ENCODE measurements around the gene HOXA9. TPM values are rescaled to one million over a fixed set of nuclear protein-coding genes. Genes with fewer than 3 reads are reported as not detected.

HOXA9 gene
- total RNA-seq, 1 donor: 20.3 TPM

- TF ChIP-seq, protein P1, sequence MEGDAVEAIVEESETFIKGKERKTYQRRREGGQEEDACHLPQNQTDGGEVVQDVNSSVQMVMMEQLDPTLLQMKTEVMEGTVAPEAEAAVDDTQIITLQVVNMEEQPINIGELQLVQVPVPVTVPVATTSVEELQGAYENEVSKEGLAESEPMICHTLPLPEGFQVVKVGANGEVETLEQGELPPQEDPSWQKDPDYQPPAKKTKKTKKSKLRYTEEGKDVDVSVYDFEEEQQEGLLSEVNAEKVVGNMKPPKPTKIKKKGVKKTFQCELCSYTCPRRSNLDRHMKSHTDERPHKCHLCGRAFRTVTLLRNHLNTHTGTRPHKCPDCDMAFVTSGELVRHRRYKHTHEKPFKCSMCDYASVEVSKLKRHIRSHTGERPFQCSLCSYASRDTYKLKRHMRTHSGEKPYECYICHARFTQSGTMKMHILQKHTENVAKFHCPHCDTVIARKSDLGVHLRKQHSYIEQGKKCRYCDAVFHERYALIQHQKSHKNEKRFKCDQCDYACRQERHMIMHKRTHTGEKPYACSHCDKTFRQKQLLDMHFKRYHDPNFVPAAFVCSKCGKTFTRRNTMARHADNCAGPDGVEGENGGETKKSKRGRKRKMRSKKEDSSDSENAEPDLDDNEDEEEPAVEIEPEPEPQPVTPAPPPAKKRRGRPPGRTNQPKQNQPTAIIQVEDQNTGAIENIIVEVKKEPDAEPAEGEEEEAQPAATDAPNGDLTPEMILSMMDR (IDR thresholded peaks at IDR 0.05; ENCODE audit: insufficient read depth, low read depth, low read length): no peak
- peak; percentile 69 for DNase-seq (ENCODE audit: low read depth)
- H3K4me3 ChIP-seq (ENCODE audit: low read depth, low read length): peak overlapping the region; percentile 67
Measured at GRCh38 chr7:27171325-27171636, 5.9 kb upstream of the HOXA9 start.

DNA sequence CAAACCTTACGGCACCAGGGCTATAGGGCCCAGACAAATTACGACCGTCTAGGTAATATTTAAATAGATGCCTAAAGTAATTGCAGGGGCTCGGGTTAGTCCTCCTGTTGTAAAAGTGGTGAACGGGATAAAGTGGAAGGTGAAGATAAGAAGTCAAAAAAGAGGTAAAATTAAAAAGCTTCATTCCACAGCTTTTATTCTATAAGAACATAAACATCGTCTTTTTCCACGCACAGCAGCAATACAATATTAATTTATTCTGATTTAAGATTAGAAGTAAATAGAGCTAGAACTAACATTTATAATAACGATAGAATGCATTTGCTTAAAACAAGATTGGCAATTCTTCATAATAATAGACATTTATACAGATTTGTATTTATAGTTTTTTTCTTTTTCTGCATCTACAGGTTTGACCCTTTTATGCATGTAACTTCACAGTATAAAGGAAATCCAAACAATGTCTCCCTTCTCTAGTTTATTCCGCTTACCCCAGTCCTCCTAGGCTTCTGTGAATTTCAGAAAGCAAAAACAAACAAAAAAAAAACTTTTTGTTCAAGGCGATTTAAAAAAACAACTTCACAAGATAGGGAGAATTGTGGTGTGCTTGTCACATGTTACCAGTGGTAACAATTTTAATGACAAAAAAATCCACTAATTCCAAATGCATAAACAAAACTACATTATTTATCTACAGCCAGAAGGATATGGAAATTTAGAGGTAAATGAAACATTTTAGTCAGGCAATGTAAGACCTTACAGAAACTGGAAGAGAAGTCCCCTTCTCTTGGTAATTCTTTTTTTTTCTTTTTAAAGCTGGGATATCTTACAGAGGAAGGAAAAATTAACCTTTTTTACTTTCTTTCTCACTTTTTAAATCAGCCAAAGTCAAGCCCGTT lies 5.3 kb upstream of the HOXA9 start:
- peak; percentile 48 for DNase-seq (ENCODE audit: low read depth)
- peak overlapping the region; percentile 67 for H3K4me3 ChIP-seq (ENCODE audit: low read depth, low read length)
- TF ChIP-seq, protein P1 (IDR thresholded peaks at IDR 0.05; ENCODE audit: insufficient read depth, low read depth, low read length): no peak

GRCh38 chr7:27169658-27170425 lies 4.5 kb upstream of the HOXA9 start:
- DNase-seq (ENCODE audit: low read depth): peak; percentile 67
- H3K4me3 ChIP-seq (ENCODE audit: low read depth, low read length): peak overlapping the region; percentile 67
- TF ChIP-seq, protein P1 (IDR thresholded peaks at IDR 0.05; ENCODE audit: insufficient read depth, low read depth, low read length): no peak

- DNase-seq (ENCODE audit: low read depth): peak; percentile 86
- H3K4me3 ChIP-seq (ENCODE audit: low read depth, low read length): peak overlapping the region; percentile 67
- TF ChIP-seq, protein P1 (IDR thresholded peaks at IDR 0.05; ENCODE audit: insufficient read depth, low read depth, low read length): peak; percentile 22
Measured at GRCh38 chr7:27168265-27168947, 3.1 kb upstream of the HOXA9 start.

GRCh38 chr7:27167916-27168264 lies 2.6 kb upstream of the HOXA9 start:
- TF ChIP-seq, protein P1 (IDR thresholded peaks at IDR 0.05; ENCODE audit: insufficient read depth, low read depth, low read length): no peak
- DNase-seq (ENCODE audit: low read depth): peak; percentile 76
- H3K4me3 ChIP-seq (ENCODE audit: low read depth, low read length): peak overlapping the region; percentile 67

DNA sequence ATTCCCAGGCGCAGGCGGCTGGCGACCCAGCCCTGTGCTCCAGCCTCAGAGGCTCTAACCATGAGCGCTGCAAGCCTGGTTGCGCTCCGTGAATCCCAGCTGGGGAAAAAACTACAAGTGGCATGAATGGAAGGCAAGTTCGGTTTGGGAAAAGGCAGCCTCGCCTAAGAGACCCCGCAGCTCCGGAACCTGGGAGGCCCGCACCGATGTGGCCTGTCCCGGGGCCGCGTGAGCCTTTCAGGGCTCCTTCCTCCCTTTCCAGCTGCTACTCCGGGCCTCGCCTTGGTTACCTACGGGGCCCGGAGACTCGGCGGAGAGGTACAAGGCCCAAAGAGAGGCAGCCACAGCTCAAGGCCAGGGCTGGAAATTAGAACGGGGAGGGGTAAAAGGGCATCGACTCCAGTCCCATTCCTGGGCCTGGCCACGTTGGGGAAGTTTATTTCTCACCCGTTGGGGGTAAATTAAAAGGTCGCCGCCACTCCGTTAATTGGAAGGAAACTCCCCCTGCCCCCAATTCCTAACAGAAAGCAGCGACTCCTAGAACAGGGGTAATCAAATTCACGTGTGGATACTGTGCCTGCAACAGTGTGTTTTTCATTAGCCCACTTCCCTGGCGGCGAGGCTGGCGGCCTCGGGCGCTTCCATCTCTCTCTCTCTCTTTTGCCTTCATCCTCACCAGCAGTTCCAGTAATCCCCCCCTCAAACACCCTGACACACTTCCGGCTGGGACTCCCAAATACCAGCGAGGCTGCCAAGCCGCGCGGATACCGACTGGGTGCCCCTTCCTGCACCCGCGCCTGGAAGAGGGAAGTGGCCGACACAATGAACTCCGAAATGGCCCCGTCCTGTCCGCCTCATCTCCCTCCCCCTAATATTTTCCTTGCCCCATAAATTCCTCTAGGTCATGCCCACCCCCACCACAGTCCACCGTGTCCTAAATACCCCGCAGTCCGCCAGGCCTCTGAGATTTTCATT lies 1.5 kb upstream of the HOXA9 start:
- peak overlapping the region; percentile 67 for H3K4me3 ChIP-seq (ENCODE audit: low read depth, low read length)
- peak; percentile 80 for DNase-seq (ENCODE audit: low read depth)
- TF ChIP-seq, protein P1 (IDR thresholded peaks at IDR 0.05; ENCODE audit: insufficient read depth, low read depth, low read length): no peak
